DOHH2 (cell line): ENCODE data around the gene MYCN.

Experiments
- H3F3A ChIP-seq: fragments of 200-600 bp; sonication (generic), shearing (Covaris generic); 2 replicates; pipeline ENCODE4 v1.6.0; 2016; ENCODE audit warnings: antibody characterized with exemption, mild to moderate bottlenecking; ENCODE audit not compliant: control insufficient read depth, insufficient read depth
- H3K27ac ChIP-seq: fragments of 200-600 bp; sonication (generic); 2 replicates; pipeline ENCODE4 v1.5.1; 2014; ENCODE audit warnings: low read depth, mild to moderate bottlenecking, low read length, moderate library complexity
- H3K27me3 ChIP-seq: fragments of 200-600 bp; sonication (generic); 2 replicates; pipeline ENCODE4 v1.6.1; 2014; ENCODE audit warnings: mild to moderate bottlenecking, low read length, mixed read lengths; ENCODE audit not compliant: control insufficient read depth
- H3K36me3 ChIP-seq: fragments of 200-600 bp; sonication (generic); 2 replicates; pipeline ENCODE4 v1.6.1; 2014; ENCODE audit warnings: mild to moderate bottlenecking, low read length, moderate library complexity, mixed read lengths; ENCODE audit not compliant: control insufficient read depth
- H3K4me1 ChIP-seq: fragments of 200-600 bp; sonication (generic); 2 replicates; pipeline ENCODE4 v1.6.1; 2014; ENCODE audit warnings: mild to moderate bottlenecking, low read length, mixed read lengths; ENCODE audit not compliant: control insufficient read depth
- H3K4me2 ChIP-seq: fragments of 200-600 bp; sonication (generic); 2 replicates; pipeline ENCODE4 v1.6.0; 2014; ENCODE audit warnings: mild to moderate bottlenecking, low read length, moderate library complexity
- H3K4me3 ChIP-seq: fragments of 200-600 bp; sonication (generic); 2 replicates; pipeline ENCODE4 v1.5.1; 2014; ENCODE audit warnings: mild to moderate bottlenecking, low read length, mixed read lengths
- H3K79me2 ChIP-seq: fragments of 200-600 bp; sonication (generic); 2 replicates; pipeline ENCODE4 v1.6.1; 2014; ENCODE audit warnings: mild to moderate bottlenecking, low read length, mixed read lengths; ENCODE audit not compliant: control insufficient read depth
- H3K9me2 ChIP-seq: fragments of 200-600 bp; sonication (generic); replicated peaks from 2 replicates; pipeline ENCODE4 v1.6.1; 2014; ENCODE audit warnings: mild to moderate bottlenecking, low read length, mixed read lengths; ENCODE audit not compliant: control insufficient read depth
- H3K9me3 ChIP-seq: fragments of 200-600 bp; sonication (generic); 2 replicates; pipeline ENCODE4 v1.6.1; 2014; ENCODE audit warnings: antibody characterized with exemption, low read length, mixed read lengths; ENCODE audit not compliant: control insufficient read depth, insufficient read depth
- H4K20me1 ChIP-seq: fragments of 200-600 bp; sonication (generic); 2 replicates; pipeline ENCODE4 v1.6.0; 2014; ENCODE audit warnings: low read depth, mild to moderate bottlenecking, antibody characterized with exemption, low read length, moderate library complexity; ENCODE audit not compliant: control insufficient read depth, insufficient read depth
- CTCF ChIP-seq: fragments of 200-600 bp; sonication (generic); IDR thresholded peaks from one replicate; pipeline ENCODE4 v1.5.1; 2014; ENCODE audit warnings: antibody characterized with exemption, mild to moderate bottlenecking, low read depth, low read length; ENCODE audit not compliant: poor library complexity, severe bottlenecking
- EZH2phosphoT487 ChIP-seq: fragments of 200-600 bp; sonication (generic); IDR thresholded peaks from 2 replicates; pipeline ENCODE4 v1.6.1; 2017; ENCODE audit warnings: borderline replicate concordance, mild to moderate bottlenecking, antibody characterized with exemption, low read length, moderate library complexity, mixed read lengths

MYCN gene

GRCh38 chr2:15939854-15940660 lies at the start of gene MYCN:
TSS of gene MYCN (plus strand) at chr2:15940550. CDS start at chr2:15942065, 1,515 bp downstream.
- no peaks in the 10 kb centered on the region for H3K9me2 ChIP-seq
- no peaks in the 10 kb centered on the region for H3F3A ChIP-seq
- no peaks in the 10 kb centered on the region for H3K9me3 ChIP-seq
- H3K4me2 ChIP-seq: no peak within 1 kb of the TSS; the same call in 1 of the 2 replicates
- H3K27ac ChIP-seq: no peak within 1 kb of the TSS
- no peak within 1 kb of the TSS for H3K4me3 ChIP-seq
- no peaks in the 10 kb centered on the region for H3K79me2 ChIP-seq
- H3K27me3 ChIP-seq: peaks cover 31% of the 10 kb centered on the region
- H3K36me3 ChIP-seq: no peaks in the 10 kb centered on the region
- no peaks in the 10 kb centered on the region for H3K4me1 ChIP-seq
- no peaks in the 10 kb centered on the region for H4K20me1 ChIP-seq
- TF ChIP-seq EZH2phosphoT487: no peak
- TF ChIP-seq CTCF: no peak

- Histone ChIP-seq H3F3A (no peaks in the 10 kb centered on the region), H3K9me2 (no peaks in the 10 kb centered on the region), H3K79me2 (no peaks in the 10 kb centered on the region), H4K20me1 (no peaks in the 10 kb centered on the region), H3K4me2 (no peak overlapping the region), H3K4me3 (no peak overlapping the region), H3K9me3 (no peaks in the 10 kb centered on the region; the same call in 1 of the 2 replicates), H3K36me3 (no peaks in the 10 kb centered on the region), H3K27me3 (no peaks in the 10 kb centered on the region), H3K27ac (no peak overlapping the region), H3K4me1 (no peaks in the 10 kb centered on the region)
- TF ChIP-seq EZH2phosphoT487 (no peak), CTCF (no peak)
Observed at GRCh38 chr2:15890936-15891905, 49.1 kb upstream of the MYCN start.

GRCh38 chr2:15892151-15892880 lies 48.0 kb upstream of the MYCN start:
- H3K36me3 ChIP-seq: no peaks in the 10 kb centered on the region
- H3K4me2 ChIP-seq: no peak overlapping the region
- H3K4me3 ChIP-seq: no peak overlapping the region
- H3F3A ChIP-seq: no peaks in the 10 kb centered on the region
- H3K27ac ChIP-seq: no peak overlapping the region
- H4K20me1 ChIP-seq: no peaks in the 10 kb centered on the region
- H3K4me1 ChIP-seq: no peaks in the 10 kb centered on the region
- TF ChIP-seq CTCF (no peak), EZH2phosphoT487 (no peak)
- H3K27me3 ChIP-seq: no peaks in the 10 kb centered on the region
- H3K79me2 ChIP-seq: no peaks in the 10 kb centered on the region
- peaks cover 4% of the 10 kb centered on the region; the same call in 1 of the 2 replicates for H3K9me3 ChIP-seq
- no peaks in the 10 kb centered on the region for H3K9me2 ChIP-seq
